ENCODE data around the gene ANXA11.

Gene ANXA11

DNA sequence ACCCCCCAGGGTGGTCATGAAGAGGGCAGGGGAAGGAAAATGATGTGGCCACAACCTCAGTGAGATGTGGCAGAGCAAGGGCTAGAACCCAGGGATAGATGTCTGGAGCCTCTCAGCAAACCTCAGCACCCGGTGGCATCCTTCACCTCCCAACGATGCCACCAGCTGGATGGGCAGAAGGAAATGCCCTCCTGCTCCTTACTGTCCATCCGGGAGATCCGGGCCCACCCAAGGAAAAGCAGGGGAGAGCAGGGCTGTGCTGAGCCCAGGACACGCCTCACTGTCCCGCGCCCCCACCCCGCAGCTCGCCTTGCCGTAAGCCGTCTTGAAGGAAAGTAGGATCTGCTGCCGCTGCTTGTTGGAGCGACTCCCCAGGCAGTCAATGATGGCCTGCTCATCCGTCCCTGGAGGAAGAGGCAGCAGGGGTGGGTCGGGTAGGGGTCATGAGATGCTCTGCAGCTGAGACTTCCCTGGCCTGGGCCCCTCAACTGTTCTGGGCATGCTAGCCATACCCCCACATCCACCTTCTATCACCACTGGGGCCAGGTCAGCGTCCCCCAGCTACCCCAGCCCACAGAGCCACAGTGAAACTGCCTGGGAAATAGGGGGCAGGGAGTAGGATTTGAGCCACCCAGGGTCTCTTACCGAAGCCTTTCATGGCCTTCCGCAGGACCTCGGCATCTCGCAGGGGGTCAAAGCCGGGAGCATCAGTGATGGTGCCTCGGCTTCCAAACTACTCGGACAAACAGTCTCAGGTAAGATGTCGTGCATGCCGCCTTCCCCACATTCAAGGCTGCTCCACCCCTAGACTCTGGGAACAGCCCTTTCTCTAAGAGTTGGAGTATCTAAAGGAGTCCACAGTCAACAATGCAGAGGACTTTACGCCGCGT is 38.5 kb downstream of the ANXA11 start:
- H3K27me3 Mint-ChIP-seq, result no peaks in the 10 kb centered on the region
- H3K27ac Mint-ChIP-seq, result no peak overlapping the region
- H3K4me1 Mint-ChIP-seq, result peaks cover 9% of the 10 kb centered on the region
- H3K36me3 Mint-ChIP-seq, result peaks cover 6% of the 10 kb centered on the region
- H3K9me3 Mint-ChIP-seq, result no peaks in the 10 kb centered on the region
- H3K4me3 Mint-ChIP-seq, result no peak overlapping the region

DNA sequence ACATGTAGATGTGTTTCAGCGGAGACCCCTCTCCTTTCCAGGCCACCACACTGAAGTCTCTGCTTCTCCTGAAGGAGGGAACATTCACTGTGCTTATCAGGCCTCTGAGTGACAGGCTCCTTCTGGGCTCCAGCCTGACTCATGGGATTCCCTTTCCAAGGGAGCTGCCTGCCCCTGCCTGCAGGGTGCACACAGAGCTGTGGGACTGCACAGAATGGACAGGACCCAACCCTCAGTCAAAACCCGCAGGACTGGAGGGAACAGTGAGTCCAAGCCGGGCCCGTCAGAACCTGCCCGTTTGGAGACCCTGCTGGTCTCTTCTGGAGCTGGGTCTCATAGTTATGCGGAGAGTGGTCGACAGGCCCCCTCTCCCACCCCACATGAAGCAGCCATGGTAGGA is 40.2 kb downstream of the ANXA11 start:
- Mint-ChIP-seq H3K27me3 (no peaks in the 10 kb centered on the region), H3K4me3 (no peak overlapping the region), H3K27ac (no peak overlapping the region), H3K9me3 (no peaks in the 10 kb centered on the region), H3K4me1 (peaks cover 8% of the 10 kb centered on the region), H3K36me3 (peaks cover 13% of the 10 kb centered on the region)

DNA sequence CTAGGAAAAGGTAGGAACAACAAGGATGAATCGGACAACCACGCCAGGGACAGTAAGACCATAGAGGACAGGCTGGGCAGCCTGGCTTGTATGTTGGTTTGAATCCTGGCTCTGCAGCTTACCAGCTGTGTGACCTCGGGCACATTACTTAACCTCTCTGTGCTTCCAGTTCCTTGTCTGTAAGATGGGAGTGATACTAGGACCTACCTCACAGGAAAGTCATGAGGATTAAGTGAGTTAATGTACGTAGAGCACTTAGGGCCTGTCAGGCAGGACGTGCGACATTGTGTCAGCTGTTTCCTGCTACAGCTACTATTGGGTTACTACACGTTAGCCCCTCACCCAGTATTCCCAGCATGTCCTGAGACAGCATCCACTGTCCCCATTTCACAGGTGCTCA is 40.7 kb downstream of the ANXA11 start:
- H3K4me1 Mint-ChIP-seq, result peaks cover 2% of the 10 kb centered on the region
- H3K9me3 Mint-ChIP-seq, result no peaks in the 10 kb centered on the region
- peak overlapping the region; percentile 14 for H3K27ac Mint-ChIP-seq
- peaks cover 16% of the 10 kb centered on the region for H3K36me3 Mint-ChIP-seq
- H3K27me3 Mint-ChIP-seq, result no peaks in the 10 kb centered on the region
- no peak overlapping the region for H3K4me3 Mint-ChIP-seq

DNA sequence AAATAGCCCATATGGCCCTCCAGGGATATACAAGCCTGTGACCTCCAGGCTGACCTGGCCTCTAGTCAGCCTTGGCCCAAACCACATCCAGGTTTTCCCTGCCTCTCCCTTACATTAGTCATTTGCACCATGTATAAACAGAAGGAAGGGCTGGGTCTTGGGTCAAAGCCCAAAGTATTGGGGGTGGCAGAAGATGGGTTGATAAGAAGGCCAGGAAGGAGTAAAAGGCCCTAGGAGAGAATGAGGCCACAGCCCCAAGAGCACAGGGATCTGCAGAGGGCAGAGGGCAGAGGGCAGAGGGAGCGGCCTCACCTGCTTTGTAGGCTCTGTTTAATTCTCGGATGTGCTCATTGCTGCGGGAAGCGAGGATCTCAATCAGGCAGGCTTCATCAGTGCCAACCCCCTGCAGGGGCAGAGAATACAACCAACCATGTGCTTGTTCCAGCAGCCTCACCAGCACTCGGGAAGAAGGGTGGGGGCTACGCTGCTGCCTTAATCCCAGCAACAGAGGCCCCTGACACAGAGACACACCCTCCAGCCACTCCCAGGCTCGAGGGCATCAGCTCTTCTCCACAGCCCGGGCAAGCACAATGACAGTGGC is 41.5 kb downstream of the ANXA11 start:
- H3K4me1 Mint-ChIP-seq, result no peaks in the 10 kb centered on the region
- peak overlapping the region; percentile 80 for H3K27ac Mint-ChIP-seq
- H3K36me3 Mint-ChIP-seq, result peaks cover 16% of the 10 kb centered on the region
- H3K9me3 Mint-ChIP-seq, result no peaks in the 10 kb centered on the region
- H3K4me3 Mint-ChIP-seq, result no peak overlapping the region
- H3K27me3 Mint-ChIP-seq, result no peaks in the 10 kb centered on the region

DNA sequence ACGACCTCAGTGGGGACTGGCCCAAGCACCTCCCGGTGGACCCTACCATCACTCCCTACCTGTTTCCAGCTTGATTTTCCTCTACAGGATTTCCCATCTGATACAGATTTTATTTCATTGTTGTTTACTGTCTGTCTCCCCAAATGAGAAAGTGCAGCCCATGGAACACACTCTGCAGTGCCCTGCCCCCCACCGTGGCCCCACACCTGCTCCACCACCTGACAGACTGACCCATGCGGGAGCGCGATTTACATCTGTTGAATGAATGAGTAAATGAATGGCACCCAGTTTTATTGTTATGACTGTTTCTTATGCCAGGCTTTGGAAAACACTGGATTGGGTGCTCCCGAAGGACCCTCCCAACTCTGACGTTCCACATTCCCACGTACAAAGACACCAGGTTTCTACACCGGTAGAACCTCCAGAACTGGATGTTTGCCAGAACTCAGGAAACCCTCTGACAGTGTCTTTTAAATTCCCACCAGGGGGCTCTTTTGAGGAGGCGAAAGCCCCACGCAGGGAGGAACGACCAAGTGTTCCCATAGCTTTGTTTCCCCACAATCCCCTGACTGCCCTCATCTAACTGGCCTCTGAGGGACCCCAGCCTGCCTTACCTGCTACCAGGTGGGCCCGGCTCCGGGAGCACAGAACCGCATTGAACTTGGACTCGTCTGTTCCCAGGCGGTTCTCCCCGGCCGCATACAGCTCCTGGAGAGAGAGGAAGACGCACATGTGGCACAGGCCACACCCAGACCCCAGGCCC is 43.8 kb downstream of the ANXA11 start:
- Mint-ChIP-seq H3K36me3 (peaks cover 28% of the 10 kb centered on the region), H3K27ac (peak overlapping the region; percentile 76), H3K9me3 (no peaks in the 10 kb centered on the region), H3K4me3 (no peak overlapping the region), H3K4me1 (no peaks in the 10 kb centered on the region), H3K27me3 (no peaks in the 10 kb centered on the region)

DNA sequence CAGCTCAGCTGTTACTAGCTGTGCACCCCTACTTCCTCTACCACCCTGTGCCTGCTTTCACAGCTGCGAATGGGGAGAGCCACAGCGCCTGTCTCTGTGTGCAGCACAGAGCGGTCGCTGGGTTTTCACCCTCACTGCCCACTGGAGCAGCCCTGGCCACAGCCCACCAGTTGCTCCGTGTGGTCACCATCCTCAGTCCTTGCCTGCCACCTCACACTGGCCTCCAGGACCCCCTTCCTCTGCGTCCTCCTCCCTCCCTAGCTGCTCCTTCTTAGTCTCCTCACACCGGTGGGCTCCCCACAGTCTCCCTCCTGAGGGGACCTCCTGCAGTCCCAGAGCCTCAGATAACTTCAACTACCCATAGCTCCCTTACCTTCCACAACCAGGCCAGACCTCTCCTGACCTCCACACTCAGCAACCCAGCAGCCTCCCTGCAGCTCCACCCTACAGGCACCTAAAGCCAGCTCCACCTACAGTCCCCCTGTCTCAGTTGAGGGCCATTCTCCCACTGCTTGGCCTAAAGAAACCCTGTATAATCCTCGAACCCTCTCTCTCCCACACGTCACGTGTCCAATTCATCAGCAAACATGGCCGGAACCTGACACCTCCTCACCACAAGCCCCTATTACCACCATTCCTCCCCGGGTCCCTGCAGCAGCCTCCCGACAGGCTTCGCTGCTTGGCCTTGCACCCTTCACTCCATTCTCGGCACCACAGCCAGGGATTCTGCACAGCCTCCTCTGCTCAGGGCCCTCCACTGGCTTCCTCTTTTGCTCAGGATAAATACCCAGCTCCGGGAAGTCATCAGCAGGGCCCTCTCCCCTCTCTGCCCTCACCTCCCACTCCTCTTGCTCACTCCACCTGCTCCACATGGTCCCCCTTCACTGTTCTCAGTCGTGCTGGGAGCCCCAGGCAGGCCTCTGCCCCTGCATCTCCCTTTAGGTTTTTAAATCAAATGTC is 44.7 kb downstream of the ANXA11 start:
- H3K27me3 Mint-ChIP-seq, result no peaks in the 10 kb centered on the region
- H3K4me3 Mint-ChIP-seq, result no peak overlapping the region
- peak overlapping the region; percentile 76 for H3K27ac Mint-ChIP-seq
- no peaks in the 10 kb centered on the region for H3K9me3 Mint-ChIP-seq
- H3K36me3 Mint-ChIP-seq, result peaks cover 30% of the 10 kb centered on the region
- no peaks in the 10 kb centered on the region for H3K4me1 Mint-ChIP-seq

DNA sequence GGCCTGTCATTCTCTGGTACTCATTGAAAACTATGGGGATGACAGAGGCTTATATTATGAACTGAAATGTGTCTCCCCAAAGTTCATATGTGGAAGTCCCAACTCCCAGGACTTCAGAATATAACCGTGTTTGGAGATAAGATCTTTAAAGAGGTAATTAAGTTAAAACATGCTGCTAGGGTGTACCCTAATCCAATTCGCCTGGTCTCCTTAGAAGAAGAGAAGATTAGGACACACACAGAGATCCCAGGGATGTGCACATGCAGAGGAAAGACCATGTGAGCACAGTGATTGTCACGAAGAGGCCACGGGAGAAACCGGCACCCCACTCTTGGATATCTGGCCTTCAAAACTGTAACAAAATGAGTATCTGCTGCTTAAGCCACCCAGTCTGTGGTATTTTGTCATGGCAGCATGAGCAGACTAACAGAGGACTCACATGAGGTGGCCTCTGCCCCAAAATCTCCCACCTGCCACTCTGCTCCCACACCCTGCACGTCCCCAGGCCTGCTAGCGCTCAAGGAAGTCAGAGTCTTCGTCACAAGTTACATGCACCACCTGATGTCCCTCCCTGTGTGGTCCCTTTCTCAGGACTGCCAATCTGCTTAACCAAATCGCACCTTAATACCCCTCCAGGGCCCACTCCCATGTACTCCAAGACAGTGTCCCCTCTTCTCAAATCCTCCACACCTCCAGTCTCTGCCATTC is 46.0 kb downstream of the ANXA11 start:
- Mint-ChIP-seq H3K27ac (peak overlapping the region; percentile 25), H3K27me3 (no peaks in the 10 kb centered on the region), H3K36me3 (peaks cover 40% of the 10 kb centered on the region), H3K4me1 (no peaks in the 10 kb centered on the region), H3K4me3 (no peak overlapping the region), H3K9me3 (no peaks in the 10 kb centered on the region)

DNA sequence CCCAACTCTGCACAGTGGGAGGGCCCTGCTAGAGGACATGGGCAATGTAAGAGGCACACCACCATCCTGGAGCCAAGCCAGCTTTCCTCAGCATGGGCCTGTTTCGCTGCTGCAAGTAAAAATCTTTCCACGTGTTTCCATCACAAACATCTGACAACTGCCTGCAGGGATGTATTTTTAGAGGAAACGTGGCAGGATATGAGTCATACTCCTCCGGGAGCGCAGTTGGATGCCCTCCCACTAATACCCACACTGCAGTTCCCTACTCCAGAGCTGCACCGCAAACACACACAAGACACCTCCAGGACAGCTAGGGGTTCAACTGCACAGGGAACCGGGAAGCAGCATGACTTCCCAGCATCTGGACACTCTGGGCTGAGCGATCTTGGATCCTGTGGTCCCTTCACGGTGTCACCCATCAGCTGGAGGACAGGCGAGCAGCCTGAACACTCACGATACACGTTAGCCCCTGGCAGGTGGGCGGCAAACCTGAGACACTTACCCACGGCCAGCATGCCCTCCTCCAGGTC is 46.7 kb downstream of the ANXA11 start:
- no peaks in the 10 kb centered on the region for H3K9me3 Mint-ChIP-seq
- H3K27me3 Mint-ChIP-seq, result no peaks in the 10 kb centered on the region
- H3K36me3 Mint-ChIP-seq, result peaks cover 43% of the 10 kb centered on the region
- H3K27ac Mint-ChIP-seq, result no peak overlapping the region
- no peak overlapping the region for H3K4me3 Mint-ChIP-seq
- no peaks in the 10 kb centered on the region for H3K4me1 Mint-ChIP-seq

DNA sequence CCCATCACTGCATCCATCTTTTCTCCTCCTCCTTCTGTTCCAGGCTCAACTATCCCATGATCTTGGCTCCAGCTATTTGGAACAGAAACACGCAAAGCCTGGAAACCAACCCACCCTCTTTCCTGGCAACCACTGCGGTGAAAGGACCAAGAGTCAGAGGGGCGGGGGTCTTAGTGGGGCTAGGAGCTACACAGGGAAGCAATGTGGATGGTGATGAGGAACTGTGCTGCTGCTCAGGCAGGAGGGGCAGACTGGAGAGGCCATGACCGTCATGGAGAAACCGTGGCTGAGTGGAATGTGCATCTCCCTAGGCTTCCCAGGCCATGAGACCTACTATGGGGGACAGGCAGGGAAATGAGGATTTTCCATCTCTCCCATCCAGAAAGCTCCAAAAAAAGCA is 47.2 kb downstream of the ANXA11 start:
- Mint-ChIP-seq H3K4me1 (no peaks in the 10 kb centered on the region), H3K9me3 (no peaks in the 10 kb centered on the region), H3K27ac (no peak overlapping the region), H3K27me3 (no peaks in the 10 kb centered on the region), H3K36me3 (peaks cover 43% of the 10 kb centered on the region), H3K4me3 (no peak overlapping the region)

DNA sequence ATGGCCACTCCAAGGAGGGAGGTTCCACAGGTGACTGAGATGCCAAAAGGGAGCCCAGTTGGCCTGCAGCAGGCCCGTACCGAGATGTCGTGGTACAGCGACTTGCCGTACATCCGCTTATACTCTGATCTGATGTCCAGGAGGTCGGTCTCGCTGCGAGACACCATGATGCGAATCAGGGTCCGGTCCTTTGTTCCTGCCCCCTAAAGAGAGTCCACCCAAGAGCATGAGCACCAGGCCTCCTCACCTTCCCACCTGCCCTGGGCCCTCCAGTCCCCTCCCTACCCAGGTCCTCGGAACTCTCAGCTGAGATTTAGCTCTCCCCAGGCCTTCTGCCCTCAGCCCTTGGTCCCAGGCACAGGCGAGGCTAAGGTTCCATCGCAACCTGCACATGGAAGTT is 47.8 kb downstream of the ANXA11 start:
- Mint-ChIP-seq H3K4me1 (peaks cover 3% of the 10 kb centered on the region), H3K9me3 (no peaks in the 10 kb centered on the region), H3K27me3 (no peaks in the 10 kb centered on the region), H3K27ac (no peak overlapping the region), H3K36me3 (peaks cover 46% of the 10 kb centered on the region), H3K4me3 (no peak overlapping the region)

DNA sequence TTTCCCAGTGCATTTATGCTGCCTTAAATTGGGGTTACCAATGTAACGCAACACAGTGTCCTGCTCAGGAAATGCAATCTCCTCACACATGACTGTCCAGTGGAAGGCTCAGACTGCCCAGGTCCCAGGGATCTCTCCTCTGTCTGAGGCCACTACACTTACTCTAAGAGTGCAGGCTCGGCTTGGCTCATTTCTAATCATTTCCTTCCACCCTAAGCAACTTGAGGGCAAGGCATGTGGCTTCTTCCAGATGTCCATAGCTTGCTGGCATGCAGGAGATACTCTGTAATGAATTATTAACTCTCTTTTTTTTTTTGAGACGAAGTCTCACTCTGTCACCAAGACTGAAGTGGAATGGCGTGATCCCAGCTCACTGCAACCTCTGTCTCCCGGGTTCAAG is 49.1 kb downstream of the ANXA11 start:
- no peaks in the 10 kb centered on the region for H3K9me3 Mint-ChIP-seq
- H3K36me3 Mint-ChIP-seq, result peaks cover 48% of the 10 kb centered on the region
- no peak overlapping the region for H3K27ac Mint-ChIP-seq
- H3K4me3 Mint-ChIP-seq, result no peak overlapping the region
- peaks cover 4% of the 10 kb centered on the region for H3K4me1 Mint-ChIP-seq
- H3K27me3 Mint-ChIP-seq, result no peaks in the 10 kb centered on the region

DNA sequence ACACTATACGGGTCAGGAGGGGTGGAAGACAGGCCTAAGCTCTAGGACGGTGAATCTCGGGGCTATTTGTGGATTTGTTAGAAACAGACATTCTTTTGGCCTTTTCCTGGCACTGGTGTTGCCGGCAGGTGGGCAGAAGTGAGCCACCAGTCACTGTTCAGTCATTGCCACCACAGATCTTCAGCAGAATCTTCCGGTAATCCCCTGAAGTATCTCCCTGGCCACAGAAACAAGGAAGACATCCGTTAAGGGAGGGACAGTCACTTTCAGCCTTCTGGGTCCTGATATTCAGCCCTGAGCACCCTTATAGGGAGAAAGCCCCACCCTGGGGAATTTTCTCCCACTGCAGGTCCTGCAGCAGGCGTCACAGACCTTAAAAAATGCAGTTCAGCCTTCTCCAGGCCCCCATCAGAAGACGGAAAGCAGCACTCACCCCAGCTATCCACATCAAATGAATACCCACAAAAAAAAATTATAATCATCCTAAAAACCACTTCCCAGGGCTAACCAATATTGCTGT is 49.6 kb downstream of the ANXA11 start:
- no peaks in the 10 kb centered on the region for H3K9me3 Mint-ChIP-seq

DNA sequence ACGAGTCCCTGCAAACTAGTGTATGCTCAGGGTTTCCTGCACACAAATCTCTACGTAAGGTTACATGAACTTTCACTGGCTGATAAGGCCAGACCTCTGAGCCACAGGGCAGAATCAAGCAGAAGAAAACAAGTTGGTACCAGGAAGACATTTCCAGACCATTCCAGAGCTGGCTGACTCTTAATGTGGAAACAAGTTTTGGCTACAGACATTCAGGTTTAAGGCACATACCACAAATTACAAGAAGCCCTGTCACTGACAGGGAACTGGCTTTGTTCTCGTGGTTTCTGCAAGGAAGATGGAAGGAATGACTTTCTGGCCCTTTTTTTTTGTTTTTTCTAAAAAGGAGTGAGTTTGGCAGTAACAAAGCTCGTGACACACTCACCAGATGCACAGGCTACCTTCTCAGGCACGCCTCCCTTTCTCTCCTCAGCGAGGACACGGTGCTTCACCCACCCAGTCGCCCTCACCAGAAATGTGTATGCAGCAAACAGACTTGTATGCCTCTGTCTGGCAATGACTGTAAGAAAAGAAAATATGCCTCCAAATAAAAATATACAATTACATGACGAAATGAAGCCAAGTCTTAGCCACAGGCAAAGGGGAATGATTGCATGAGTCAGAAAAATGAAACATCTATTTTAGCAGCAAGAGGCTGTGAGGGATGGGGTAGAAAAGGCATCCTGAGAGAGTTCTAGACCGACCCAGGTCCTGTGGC is 50.2 kb downstream of the ANXA11 start:
- Mint-ChIP-seq H3K4me3 (no peak overlapping the region), H3K27ac (peak overlapping the region; percentile 78), H3K4me1 (peaks cover 4% of the 10 kb centered on the region), H3K9me3 (no peaks in the 10 kb centered on the region), H3K27me3 (no peaks in the 10 kb centered on the region), H3K36me3 (peaks cover 52% of the 10 kb centered on the region)

More for the DNA sequence above, 49.6 kb downstream of the ANXA11 start:
- no peak overlapping the region for H3K4me3 Mint-ChIP-seq
- no peaks in the 10 kb centered on the region for H3K27me3 Mint-ChIP-seq
- H3K27ac Mint-ChIP-seq, result peak overlapping the region; percentile 78
- H3K36me3 Mint-ChIP-seq, result peaks cover 49% of the 10 kb centered on the region
- peaks cover 4% of the 10 kb centered on the region for H3K4me1 Mint-ChIP-seq

DNA sequence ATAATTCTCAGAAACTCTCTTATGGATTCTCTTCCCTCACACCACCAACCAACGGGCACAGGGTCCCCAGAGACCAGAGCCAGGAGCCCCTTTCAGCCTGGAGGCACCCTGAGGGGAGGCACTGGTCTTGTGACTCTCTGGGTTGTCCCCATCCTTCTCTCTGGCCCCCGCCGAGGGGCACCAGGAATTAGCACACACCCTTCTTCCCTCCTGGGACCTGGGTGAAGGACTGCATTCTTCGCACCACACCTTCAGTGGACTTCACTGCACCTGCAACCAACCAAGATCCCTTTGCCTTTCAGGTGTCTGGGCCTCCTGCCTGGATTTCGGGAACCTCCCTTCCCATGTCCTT is 50.7 kb downstream of the ANXA11 start:
- Mint-ChIP-seq H3K27me3 (no peaks in the 10 kb centered on the region), H3K27ac (peak overlapping the region; percentile 23), H3K36me3 (peaks cover 48% of the 10 kb centered on the region), H3K9me3 (peaks cover under 1% of the 10 kb centered on the region), H3K4me1 (peaks cover 4% of the 10 kb centered on the region), H3K4me3 (no peak overlapping the region)
